K562 (cell line): ENCODE measurements around the gene KLRC3. TPM values are rescaled to one million over a fixed set of nuclear protein-coding genes. Genes with fewer than 3 reads are reported as not detected.
"Not testable (repeated sequence)": the region's sequence is repeated elsewhere in the genome, so short reads cannot be mapped to it uniquely, and the experiment has no call there.

Source experiments
- ATAC-seq: fragments of 200-7000 bp; cut with Tn5 transposase; 3 replicates; pipeline ENCODE4 v1.9.1; 2020; ENCODE audit warnings: moderate library complexity
- BruUV-seq: library from RNA; stranded (reverse); fragments of 400-500 nt; replicated peaks from 2 replicates; lab custom pipeline; 2021; lab: Mats Ljungman, UMichigan
- CTCF ChIA-PET: fragments of 300-600 bp; formaldehyde crosslinking; extraction: SDS; loops from one replicate; lab custom pipeline; 2021; ENCODE audit warnings: low intra/inter-chr PET ratio; lab: Yijun Ruan, JAX
- POLR2A ChIA-PET: fragments of 300-600, 350-650 bp; sonication (Branson Sonifier 250); formaldehyde crosslinking; extraction: SDS; loops from one replicate; lab custom pipeline; 2021; ENCODE audit warnings: antibody characterized with exemption, inconsistent platforms; lab: Yijun Ruan, JAX
- DNase-seq, 4 experiments: peaks; one replicate each; pipeline versions ENCODE4 v3.0.0 to v3.0.0-alpha.2; 2011 to 2018; ENCODE audit warnings: low spot score in 3 of 4, mixed read lengths in 3 of 4; ENCODE audit errors: extremely low read depth in 1 of 4
- FAIRE-seq: peaks from 2 replicates; lab custom pipeline; 2011; peaks lifted over from hg19 to GRCh38; lab: Jason Lieb, UNC
- H2AFZ ChIP-seq: 2 replicates; pipeline ENCODE4 v1.6.0; 2011; ENCODE audit warnings: low read depth, low read length, control low read depth, inconsistent platforms
- H3K27ac ChIP-seq: fragments of 200-600 bp; 3 replicates; pipeline ENCODE4 v1.8.0; 2011; ENCODE audit warnings: low read depth, mild to moderate bottlenecking, control low read depth, inconsistent platforms, low read length, moderate library complexity, mixed read lengths; ENCODE audit errors: extremely low read depth
- H3K27me3 ChIP-seq, 2 experiments: fragments of 300-600 bp in 1 of 2; 2 replicates in 1 of 2; 3 replicates in 1 of 2; pipeline versions ENCODE4 v1.6.0 to v1.8.0; 2011; ENCODE audit warnings: inconsistent platforms in 2 of 2, low read length in 2 of 2, mild to moderate bottlenecking in 1 of 2, mixed read lengths in 1 of 2, moderate library complexity in 1 of 2; ENCODE audit not compliant: control insufficient read depth in 2 of 2, insufficient read depth in 2 of 2
- H3K36me3 ChIP-seq: fragments of 300-600 bp; 3 replicates; pipeline ENCODE4 v1.8.0; 2011; ENCODE audit warnings: mild to moderate bottlenecking, low read length, inconsistent platforms; ENCODE audit not compliant: control insufficient read depth, insufficient read depth
- H3K4me1 ChIP-seq, 2 experiments: fragments of 200-600 bp in 1 of 2; replicated peaks in 1 of 2; 2 replicates in 1 of 2; 3 replicates in 1 of 2; pipeline versions ENCODE4 v1.5.1 to v1.8.0; 2011; ENCODE audit warnings: inconsistent platforms in 2 of 2, low read length in 2 of 2, mild to moderate bottlenecking in 1 of 2, mixed read lengths in 1 of 2, moderate library complexity in 1 of 2; ENCODE audit not compliant: control insufficient read depth in 2 of 2, insufficient read depth in 2 of 2
- H3K4me2 ChIP-seq: 2 replicates; pipeline ENCODE4 v1.6.1; 2011; ENCODE audit warnings: low read length, control low read depth, inconsistent platforms, mixed read lengths; ENCODE audit not compliant: insufficient read depth
- H3K4me3 ChIP-seq: fragments of 200-600 bp; sonication (generic), shearing (Covaris generic); 2 replicates; pipeline ENCODE4 v1.5.1; 2016; ENCODE audit warnings: control low read depth, inconsistent platforms
- H3K79me2 ChIP-seq: fragments of 200-600 bp; 3 replicates; pipeline ENCODE4 v1.8.0; 2011; ENCODE audit warnings: low read length, inconsistent platforms; ENCODE audit not compliant: control insufficient read depth, insufficient read depth
- H3K9ac ChIP-seq, 2 experiments: 2 replicates each; pipeline versions ENCODE4 v1.6.0 to v1.6.1; 2011; ENCODE audit warnings: low read depth in 2 of 2, low read length in 2 of 2, control low read depth in 1 of 2, inconsistent platforms in 1 of 2, mild to moderate bottlenecking in 1 of 2, mixed read lengths in 1 of 2; ENCODE audit not compliant: insufficient read depth in 1 of 2
- H3K9me1 ChIP-seq: one replicate; pipeline ENCODE4 v1.6.0; 2011; ENCODE audit warnings: inconsistent platforms, mild to moderate bottlenecking, low read length, moderate library complexity; ENCODE audit not compliant: control insufficient read depth, insufficient read depth
- H3K9me3 ChIP-seq: replicated peaks from 2 replicates; pipeline ENCODE4 v1.5.1; 2011; ENCODE audit warnings: low read depth, low read length, inconsistent platforms; ENCODE audit not compliant: control insufficient read depth, insufficient read depth
- H4K20me1 ChIP-seq: replicated peaks from 2 replicates; pipeline ENCODE4 v1.6.1; 2011; ENCODE audit warnings: low read length, inconsistent platforms, mixed read lengths; ENCODE audit not compliant: control insufficient read depth, insufficient read depth
- BACH1 ChIP-seq: fragments of 200-800 bp; sonication (Bioruptor generic); IDR thresholded peaks from 2 replicates; pipeline ENCODE4 v1.6.1; 2016; ENCODE audit warnings: missing genetic modification characterization, missing compliant biosample characterization
- C11orf30 ChIP-seq: fragments of 450-650 bp; IDR thresholded peaks from 2 replicates; pipeline ENCODE4 v1.6.1; 2016; ENCODE audit warnings: low read depth, mild to moderate bottlenecking
- CBX2 ChIP-seq: fragments of 200-600 bp; sonication (generic); IDR thresholded peaks from one replicate; pipeline ENCODE4 v1.6.1; 2012; ENCODE audit warnings: mild to moderate bottlenecking, low read length, inconsistent platforms; ENCODE audit not compliant: insufficient read depth, poor library complexity, severe bottlenecking
- CBX3 ChIP-seq, 2 experiments: IDR thresholded peaks; 1 replicate in 1 of 2; 2 replicates in 1 of 2; pipeline ENCODE4 v1.6.1; 2012; ENCODE audit warnings: inconsistent platforms in 2 of 2, low read length in 2 of 2, borderline replicate concordance in 1 of 2, control low read depth in 1 of 2
- DLX4 ChIP-seq: fragments of 250-450 bp; sonication (Bioruptor Pico); IDR thresholded peaks from 2 replicates; pipeline ENCODE4 v1.6.1; 2021; ENCODE audit warnings: mild to moderate bottlenecking
- HES1 ChIP-seq: fragments of 450-650 bp; IDR thresholded peaks from 2 replicates; pipeline ENCODE4 v1.6.1; 2016; ENCODE audit warnings: low read depth, mild to moderate bottlenecking, moderate library complexity
- JUN ChIP-seq, 2 experiments: sonication (generic) in 1 of 2; formaldehyde crosslinking in 1 of 2; IDR thresholded peaks; 2 replicates each; pipeline versions ENCODE4 v1.6.1 to v1.8.0; 2012 to 2022; ENCODE audit warnings: borderline replicate concordance in 2 of 2, mild to moderate bottlenecking in 2 of 2, improper control_type of control experiment in 1 of 2, low read depth in 1 of 2, low read length in 1 of 2, missing genetic modification reagents in 1 of 2
- TAF15 ChIP-seq: fragments of 200-400 bp; formaldehyde crosslinking; IDR thresholded peaks from 2 replicates; pipeline ENCODE4 v1.6.1; 2017; ENCODE audit warnings: mild to moderate bottlenecking, low read depth, low read length, moderate library complexity
- TCF7 ChIP-seq: sonication (generic); IDR thresholded peaks from 2 replicates; pipeline ENCODE4 v1.6.1; 2016; ENCODE audit warnings: antibody characterized with exemption, borderline replicate concordance
- WGBS: fragments of 100-300 bp; shearing (Covaris generic); methylation state at CpG from one replicate; pipeline ENCODE4 v1.1.6; 2016; ENCODE audit warnings: low coverage, mixed read lengths; ENCODE audit not compliant: insufficient coverage; ENCODE audit errors: missing lambda C conversion rate; 5-methylcytosine and 5-hydroxymethylcytosine counted together
- in situ Hi-C: fragments of 300-500 bp; cut with MboI; formaldehyde crosslinking; loops from 4 replicates; pipeline ENCODE4 v1.15.0; 2018; ENCODE audit warnings: inconsistent platforms, mixed read lengths
- intact Hi-C: fragments of 100-400 bp; cut with micrococcal nuclease; formaldehyde crosslinking; loops from 2 replicates; pipeline ENCODE4 v1.14.2; 2022
- polyA plus RNA-seq, 8 experiments: library from polyadenylated mRNA; depleted of rRNA in 4 of 8; stranded (reverse) in 5 of 8; unstranded in 3 of 8; fragments of >200 nt; fragmentation: Nextera tagmentation in 2 of 8; fragmentation: Illumina TruSeq in 1 of 8; extraction: Ambion mirVana in 2 of 8; extraction: Trizol in 1 of 8; gene quantifications; 2 replicates each; pipeline versions ENCODE4 v1.2.1 to v1.2.3, GENCODE V29; 2011 to 2014; ENCODE audit warnings: inconsistent platforms in 1 of 8, missing spikeins in 1 of 8
- total RNA-seq, 7 experiments: library from RNA; depleted of rRNA in 6 of 7; stranded (reverse); fragments of >200 nt in 6 of 7; fragmentation: Illumina TruSeq in 2 of 7; extraction: Trizol in 2 of 7; gene quantifications; 2 replicates each; pipeline versions ENCODE4 v1.2.1 to v1.2.3, GENCODE V29; 2011 to 2021; ENCODE audit warnings: low replicate concordance in 1 of 7
- TF ChIP-seq, protein P1 (sequence below): fragments of 450-650 bp; IDR thresholded peaks from 2 replicates; pipeline ENCODE4 v1.6.1; 2014; ENCODE audit warnings: low read depth, mild to moderate bottlenecking, moderate library complexity, borderline replicate concordance

The KLRC3 gene
- total and polyA plus RNA-seq, 9 of the 15 experiments (the other 6 are each of a cell fraction or from before 2014, with no cell fraction given) = 0.09 to 0.32 (median 0.18) TPM; not detected in 5

- 34% methylated on average over 7 of the region's 11 CpGs for WGBS
- DNase-seq = not testable (repeated sequence)
Measured at GRCh38 chr12:10394531-10395152, 25.8 kb downstream of the KLRC3 start.

DNA sequence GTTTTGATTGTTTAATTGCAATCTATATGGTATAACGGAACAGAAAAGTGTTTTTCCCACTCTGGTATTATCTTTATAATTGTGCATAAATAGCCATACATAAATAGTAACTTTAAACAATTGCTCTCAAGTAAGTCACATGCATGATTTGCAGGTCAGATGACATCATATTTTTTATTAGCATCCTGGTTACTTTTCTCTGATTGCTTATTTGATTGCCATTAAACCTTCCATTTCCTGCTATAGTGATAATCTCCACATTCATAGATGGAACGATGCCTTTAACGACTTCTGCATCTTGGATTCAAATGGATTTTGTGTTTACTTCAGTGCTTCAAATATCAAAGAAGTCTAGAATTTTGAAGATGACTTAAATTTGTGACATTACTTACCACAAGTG, 27.1 kb downstream of the KLRC3 start:
- Histone ChIP-seq H2AFZ (no peak overlapping the region), H3K9me3 (no peaks in the 10 kb centered on the region), H3K9ac (no peak overlapping the region), H3K9me1 (no peaks in the 10 kb centered on the region), H3K27me3 (no peaks in the 10 kb centered on the region), H3K4me1 (no peaks in the 10 kb centered on the region), H3K4me3 (no peak overlapping the region), H3K36me3 (no peaks in the 10 kb centered on the region), H3K79me2 (no peaks in the 10 kb centered on the region), H3K27ac (no peak overlapping the region), H4K20me1 (no peaks in the 10 kb centered on the region), H3K4me2 (no peak overlapping the region)
- POLR2A ChIA-PET = no interaction called here
- WGBS = 70% methylated on average over 3 of the region's 3 CpGs
- intact Hi-C loops = no loop called here
- in situ Hi-C loops = no loop called here
- FAIRE-seq (no peak), DNase-seq (no peak), ATAC-seq (no peak)
- TF ChIP-seq HES1 (no peak), DLX4 (CRISPR knock-in tag) (no peak), TCF7 (no peak), JUN (IDR thresholded peaks at IDR 0.05; ENCODE audit: borderline replicate concordance, low read depth, low read length) (no peak), JUN (CRISPR knock-in tag; IDR thresholded peaks at IDR 0.05; ENCODE audit: borderline replicate concordance) (no peak), TAF15 (no peak), BACH1 (tag) (no peak), CBX2 (no peak), CBX3 (IDR thresholded peaks at IDR 0.05; ENCODE audit: borderline replicate concordance in 1 of 2, low read length in 2 of 2) (no peak), C11orf30 (no peak)
- TF ChIP-seq, protein P1, sequence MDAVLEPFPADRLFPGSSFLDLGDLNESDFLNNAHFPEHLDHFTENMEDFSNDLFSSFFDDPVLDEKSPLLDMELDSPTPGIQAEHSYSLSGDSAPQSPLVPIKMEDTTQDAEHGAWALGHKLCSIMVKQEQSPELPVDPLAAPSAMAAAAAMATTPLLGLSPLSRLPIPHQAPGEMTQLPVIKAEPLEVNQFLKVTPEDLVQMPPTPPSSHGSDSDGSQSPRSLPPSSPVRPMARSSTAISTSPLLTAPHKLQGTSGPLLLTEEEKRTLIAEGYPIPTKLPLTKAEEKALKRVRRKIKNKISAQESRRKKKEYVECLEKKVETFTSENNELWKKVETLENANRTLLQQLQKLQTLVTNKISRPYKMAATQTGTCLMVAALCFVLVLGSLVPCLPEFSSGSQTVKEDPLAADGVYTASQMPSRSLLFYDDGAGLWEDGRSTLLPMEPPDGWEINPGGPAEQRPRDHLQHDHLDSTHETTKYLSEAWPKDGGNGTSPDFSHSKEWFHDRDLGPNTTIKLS = no peak
- CTCF ChIA-PET = no interaction called here
- no TSS peak for BruUV-seq

More at GRCh38 chr12:10394531-10395152, 25.8 kb downstream of the KLRC3 start:
- H4K20me1 ChIP-seq, H3K27me3 ChIP-seq, CTCF ChIA-PET, H3K9me3 ChIP-seq, H3K36me3 ChIP-seq, H3K9me1 ChIP-seq, H3K4me3 ChIP-seq, H3K4me2 ChIP-seq, H3K9ac ChIP-seq, in situ Hi-C loops, BruUV-seq, intact Hi-C loops, H3K4me1 ChIP-seq, H2AFZ ChIP-seq, FAIRE-seq, H3K79me2 ChIP-seq, ATAC-seq, H3K27ac ChIP-seq: not testable (repeated sequence)
- POLR2A ChIA-PET = interaction anchor here (0.6 kb wide), 1 partner anchor 29 kb away, joined by 4 read pairs; no protein-coding TSS in a partner anchor
